ENCODE data around the gene NFATC2. TPM values are rescaled to one million over a fixed set of nuclear protein-coding genes. Genes with fewer than 3 reads are reported as not detected.

NFATC2 gene
- total RNA-seq, 1 experiment from 2014 or later = 5.0 TPM

GRCh38 chr20:51516855-51517254, 25.7 kb downstream of the NFATC2 start (continued):
- TF ChIP-seq REST (IDR thresholded peaks at IDR 0.05; ENCODE audit: low read depth) (no peak), CEBPB (IDR thresholded peaks at IDR 0.05; ENCODE audit: low read depth) (no peak), ZFX (IDR thresholded peaks at IDR 0.05) (no peak), EGR1 (IDR thresholded peaks at IDR 0.05; ENCODE audit: low read depth) (no peak), JUND (IDR thresholded peaks at IDR 0.05) (no peak)

- Histone ChIP-seq H4K20me1 (ENCODE audit: insufficient read depth) (no peaks in the 10 kb centered on the region), H3K27me3 (ENCODE audit: insufficient read depth, low read length) (no peaks in the 10 kb centered on the region), H3K79me2 (ENCODE audit: insufficient read depth, low read length) (no peaks in the 10 kb centered on the region), H3K4me3 (replicated peaks in 1 of 2; ENCODE audit: low read depth in 1 of 2, low read length in 2 of 2) (no peak overlapping the region), H3K9me3 (ENCODE audit: control insufficient read depth in 1 of 2, insufficient read depth in 1 of 2, low read depth in 1 of 2, low read length in 2 of 2) (no peaks in the 10 kb centered on the region), H3K9me2 (ENCODE audit: insufficient read depth) (no peaks in the 10 kb centered on the region), H3K9ac (ENCODE audit: low read length) (no peak overlapping the region), H3K4me1 (ENCODE audit: control insufficient read depth in 1 of 2, insufficient read depth in 2 of 2, low read length in 2 of 2) (no peaks in the 10 kb centered on the region), H3K36me3 (ENCODE audit: control insufficient read depth in 1 of 2, insufficient read depth in 2 of 2, low read length in 2 of 2) (no peaks in the 10 kb centered on the region), H3K27ac (ENCODE audit: low read depth, low read length) (no peak overlapping the region), H2AFZ (ENCODE audit: low read depth, low read length, poor library complexity, severe bottlenecking) (no peak overlapping the region), H3K4me2 (ENCODE audit: low read length) (no peak overlapping the region)
- POLR2A ChIA-PET = no interaction called here
- ATAC-seq (no peak), DNase-seq (ENCODE audit: low read depth, low spot score) (no peak)
- intact Hi-C loops (cut with micrococcal nuclease) = no loop called here
- RAD21 ChIA-PET (ENCODE audit: low non-redundant PET in 1 of 2, low total read pairs in 2 of 2, uncharacterized antibody in 2 of 2, unreplicated experiment in 2 of 2) = no interaction called here
- BruUV-seq (replicated peaks) = no TSS peak
- CTCF ChIA-PET = no interaction called here
- no peak for TF ChIP-seq EZH2 (IDR thresholded peaks at IDR 0.05)
- no peak for TF ChIP-seq CTCF (IDR thresholded peaks at IDR 0.05 in 2 of 3, conservative IDR thresholded peaks at IDR 0.05 in 1 of 3; ENCODE audit: borderline replicate concordance in 1 of 3, insufficient read depth in 1 of 3, low read depth in 2 of 3, low read length in 2 of 3)
- no peak for TF ChIP-seq REST (IDR thresholded peaks at IDR 0.05; ENCODE audit: low read depth)
- TF ChIP-seq TCF7L2 (IDR thresholded peaks at IDR 0.05; ENCODE audit: borderline replicate concordance, extremely low read depth, insufficient read depth, insufficient read length) = no peak
- TF ChIP-seq MAX (IDR thresholded peaks at IDR 0.05) = no peak
- no peak for TF ChIP-seq YY1 (IDR thresholded peaks at IDR 0.05; ENCODE audit: extremely low read depth, insufficient replicate concordance, low read depth, low read length)
- no peak for TF ChIP-seq EZH2phosphoT487 (IDR thresholded peaks at IDR 0.05; ENCODE audit: borderline replicate concordance)
- no peak for TF ChIP-seq JUND (IDR thresholded peaks at IDR 0.05)
- TF ChIP-seq CBX3 (IDR thresholded peaks at IDR 0.05; ENCODE audit: low read depth) = no peak
- TF ChIP-seq SP1 (IDR thresholded peaks at IDR 0.05; ENCODE audit: low read depth) = no peak
- no peak for TF ChIP-seq FOSL1 (IDR thresholded peaks at IDR 0.05; ENCODE audit: low read depth)
These were observed 27.7 kb downstream of the NFATC2 start for GRCh38 chr20:51514836-51515235.

Measured in HCT116 (cell line).